Skeletal muscle cell (primary cell): Measurements from ENCODE around the gene RIMBP2.

Experiments
- DNase-seq: peaks from one replicate; pipeline ENCODE4 v3.0.0-alpha.2; 2010; ENCODE audit warnings: low read depth
- H3K4me3 ChIP-seq: 2 replicates; pipeline ENCODE4 v1.5.1; 2011; ENCODE audit warnings: low read depth, mild to moderate bottlenecking, control low read depth, low read length, moderate library complexity

RIMBP2 gene

GRCh38 chr12:130486891-130487416 lies 229.1 kb downstream of the RIMBP2 start:
- no peak for DNase-seq
- H3K4me3 ChIP-seq, result no peak overlapping the region

GRCh38 chr12:130486146-130486435 lies 230.0 kb downstream of the RIMBP2 start:
- DNase-seq, result no peak
- no peak overlapping the region for H3K4me3 ChIP-seq

GRCh38 chr12:130485291-130486145 lies 230.6 kb downstream of the RIMBP2 start:
- no peak overlapping the region for H3K4me3 ChIP-seq
- DNase-seq, result no peak

- no peak for DNase-seq
- H3K4me3 ChIP-seq, result no peak overlapping the region
Observed at GRCh38 chr12:130484221-130484620, 231.9 kb downstream of the RIMBP2 start.

- H3K4me3 ChIP-seq, result no peak overlapping the region
- DNase-seq, result no peak
Observed at GRCh38 chr12:130483616-130484180, 232.4 kb downstream of the RIMBP2 start.

- DNase-seq, result no peak
Observed at GRCh38 chr12:130482448-130482847, 233.7 kb downstream of the RIMBP2 start.

GRCh38 chr12:130481392-130481879 lies 234.7 kb downstream of the RIMBP2 start:
- DNase-seq, result no peak

More at GRCh38 chr12:130482448-130482847, 233.7 kb downstream of the RIMBP2 start:
- no peak overlapping the region for H3K4me3 ChIP-seq

GRCh38 chr12:130480887-130481286 lies 235.2 kb downstream of the RIMBP2 start:
- no peak overlapping the region for H3K4me3 ChIP-seq
- DNase-seq, result no peak

More at GRCh38 chr12:130481392-130481879, 234.7 kb downstream of the RIMBP2 start:
- H3K4me3 ChIP-seq, result no peak overlapping the region

GRCh38 chr12:130480231-130480630 lies 235.9 kb downstream of the RIMBP2 start:
- no peak overlapping the region for H3K4me3 ChIP-seq
- no peak for DNase-seq

- no peak overlapping the region for H3K4me3 ChIP-seq
- DNase-seq, result no peak
Observed at GRCh38 chr12:130479401-130480125, 236.5 kb downstream of the RIMBP2 start.

- no peak overlapping the region for H3K4me3 ChIP-seq
- DNase-seq, result no peak
Observed at GRCh38 chr12:130478786-130479185, 237.3 kb downstream of the RIMBP2 start.

GRCh38 chr12:130477701-130478100 lies 238.4 kb downstream of the RIMBP2 start:
- no peak overlapping the region for H3K4me3 ChIP-seq
- DNase-seq, result no peak

GRCh38 chr12:130477266-130477665 lies 238.8 kb downstream of the RIMBP2 start:
- H3K4me3 ChIP-seq, result no peak overlapping the region
- DNase-seq, result no peak

- no peak for DNase-seq
- no peak overlapping the region for H3K4me3 ChIP-seq
Observed at GRCh38 chr12:130476451-130477135, 239.5 kb downstream of the RIMBP2 start.

GRCh38 chr12:130474599-130475269 lies 241.4 kb downstream of the RIMBP2 start:
- no peak overlapping the region for H3K4me3 ChIP-seq
- no peak for DNase-seq

- no peak for DNase-seq
Observed at GRCh38 chr12:130473266-130473665, 242.8 kb downstream of the RIMBP2 start.

GRCh38 chr12:130470969-130471368 lies 245.1 kb downstream of the RIMBP2 start:
- DNase-seq, result no peak
- H3K4me3 ChIP-seq, result no peak overlapping the region

More at GRCh38 chr12:130473266-130473665, 242.8 kb downstream of the RIMBP2 start:
- no peak overlapping the region for H3K4me3 ChIP-seq

GRCh38 chr12:130469552-130469951 lies 246.5 kb downstream of the RIMBP2 start:
- H3K4me3 ChIP-seq, result no peak overlapping the region
- no peak for DNase-seq

GRCh38 chr12:130468700-130469245 lies 247.3 kb downstream of the RIMBP2 start:
- DNase-seq, result no peak
- no peak overlapping the region for H3K4me3 ChIP-seq
